Measurements from ENCODE around the gene TPST1. TPM values are rescaled to one million over a fixed set of nuclear protein-coding genes. Genes with fewer than 3 reads are reported as not detected.

Gene TPST1
- total RNA-seq, 3 donors from 2014 or later = 1.1 to 2.0 (median 1.4) TPM

- Mint-ChIP-seq H3K4me3 (no peak overlapping the region), H3K9me3 (peaks cover 5% of the 10 kb centered on the region)
Observed at GRCh38 chr7:66272321-66272720, 67.2 kb downstream of the TPST1 start.

GRCh38 chr7:66276363-66276762, 71.2 kb downstream of the TPST1 start:
- ATAC-seq = no peak

More at GRCh38 chr7:66272321-66272720, 67.2 kb downstream of the TPST1 start:
- ATAC-seq (no peak), DNase-seq (no peak)
- Mint-ChIP-seq H3K36me3 (ENCODE audit: insufficient read depth) (peaks cover 3% of the 10 kb centered on the region), H3K4me1 (ENCODE audit: low read depth) (no peaks in the 10 kb centered on the region), H3K27me3 (ENCODE audit: low read depth) (no peaks in the 10 kb centered on the region)

GRCh38 chr7:66277492-66277891, 72.4 kb downstream of the TPST1 start:
- ATAC-seq = no peak
- no peaks in the 10 kb centered on the region for H3K27me3 Mint-ChIP-seq (ENCODE audit: low read depth)

More at GRCh38 chr7:66276363-66276762, 71.2 kb downstream of the TPST1 start:
- no peaks in the 10 kb centered on the region for H3K4me1 Mint-ChIP-seq (ENCODE audit: low read depth)
- peaks cover 2% of the 10 kb centered on the region for H3K9me3 Mint-ChIP-seq
- peaks cover 5% of the 10 kb centered on the region for H3K36me3 Mint-ChIP-seq (ENCODE audit: insufficient read depth)
- DNase-seq = no peak
- H3K4me3 Mint-ChIP-seq = no peak overlapping the region
- no peaks in the 10 kb centered on the region for H3K27me3 Mint-ChIP-seq (ENCODE audit: low read depth)

GRCh38 chr7:66279912-66280311, 74.8 kb downstream of the TPST1 start:
- DNase-seq (no peak), ATAC-seq (no peak)
- Mint-ChIP-seq H3K4me3 (no peak overlapping the region), H3K36me3 (ENCODE audit: insufficient read depth) (peaks cover 3% of the 10 kb centered on the region), H3K27me3 (ENCODE audit: low read depth) (no peaks in the 10 kb centered on the region), H3K9me3 (no peaks in the 10 kb centered on the region), H3K4me1 (ENCODE audit: low read depth) (no peaks in the 10 kb centered on the region)

More at GRCh38 chr7:66277492-66277891, 72.4 kb downstream of the TPST1 start:
- Mint-ChIP-seq H3K9me3 (no peaks in the 10 kb centered on the region), H3K4me1 (ENCODE audit: low read depth) (no peaks in the 10 kb centered on the region), H3K4me3 (no peak overlapping the region), H3K36me3 (ENCODE audit: insufficient read depth) (peaks cover 3% of the 10 kb centered on the region)
- no peak for DNase-seq

- H3K4me3 Mint-ChIP-seq = no peak overlapping the region
- no peak for DNase-seq
Observed at GRCh38 chr7:66281678-66282590, 76.8 kb downstream of the TPST1 start.

GRCh38 chr7:66282591-66282935, 77.4 kb downstream of the TPST1 start:
- peaks cover 3% of the 10 kb centered on the region for H3K36me3 Mint-ChIP-seq (ENCODE audit: insufficient read depth)
- H3K4me1 Mint-ChIP-seq (ENCODE audit: low read depth) = no peaks in the 10 kb centered on the region
- H3K9me3 Mint-ChIP-seq = no peaks in the 10 kb centered on the region
- H3K27me3 Mint-ChIP-seq (ENCODE audit: low read depth) = no peaks in the 10 kb centered on the region
- no peak overlapping the region for H3K4me3 Mint-ChIP-seq
- no peak for DNase-seq
- ATAC-seq = no peak

More at GRCh38 chr7:66281678-66282590, 76.8 kb downstream of the TPST1 start:
- Mint-ChIP-seq H3K27me3 (ENCODE audit: low read depth) (no peaks in the 10 kb centered on the region), H3K9me3 (no peaks in the 10 kb centered on the region), H3K4me1 (ENCODE audit: low read depth) (no peaks in the 10 kb centered on the region), H3K36me3 (ENCODE audit: insufficient read depth) (peaks cover 3% of the 10 kb centered on the region)
- no peak for ATAC-seq

- H3K4me1 Mint-ChIP-seq (ENCODE audit: low read depth) = no peaks in the 10 kb centered on the region
- no peaks in the 10 kb centered on the region for H3K9me3 Mint-ChIP-seq
- no peak overlapping the region for H3K4me3 Mint-ChIP-seq
- ATAC-seq = peak; percentile 48 to 65
- DNase-seq = no peak
- H3K27me3 Mint-ChIP-seq (ENCODE audit: low read depth) = no peaks in the 10 kb centered on the region
- peaks cover under 1% of the 10 kb centered on the region for H3K36me3 Mint-ChIP-seq (ENCODE audit: insufficient read depth)
Observed at GRCh38 chr7:66283003-66283920, 78.1 kb downstream of the TPST1 start.

GRCh38 chr7:66296001-66296521, 90.9 kb downstream of the TPST1 start:
- no peak for DNase-seq
- Mint-ChIP-seq H3K4me3 (no peak overlapping the region), H3K27me3 (ENCODE audit: low read depth) (peaks cover 2% of the 10 kb centered on the region), H3K4me1 (ENCODE audit: low read depth) (no peaks in the 10 kb centered on the region), H3K9me3 (peaks cover 21% of the 10 kb centered on the region), H3K36me3 (ENCODE audit: insufficient read depth) (peaks cover 8% of the 10 kb centered on the region)
- no peak for ATAC-seq

- H3K4me3 Mint-ChIP-seq = no peak overlapping the region
- no peaks in the 10 kb centered on the region for H3K4me1 Mint-ChIP-seq (ENCODE audit: low read depth)
- DNase-seq = no peak
- H3K27me3 Mint-ChIP-seq (ENCODE audit: low read depth) = peaks cover 2% of the 10 kb centered on the region
- peaks cover 21% of the 10 kb centered on the region for H3K9me3 Mint-ChIP-seq
- H3K36me3 Mint-ChIP-seq (ENCODE audit: insufficient read depth) = peaks cover 8% of the 10 kb centered on the region
- ATAC-seq = no peak
Observed at GRCh38 chr7:66296557-66296956, 91.4 kb downstream of the TPST1 start.

GRCh38 chr7:66297579-66297978, 92.4 kb downstream of the TPST1 start:
- Mint-ChIP-seq H3K9me3 (peaks cover 21% of the 10 kb centered on the region), H3K4me3 (no peak overlapping the region), H3K27me3 (ENCODE audit: low read depth) (peaks cover 2% of the 10 kb centered on the region), H3K36me3 (ENCODE audit: insufficient read depth) (peaks cover 8% of the 10 kb centered on the region), H3K4me1 (ENCODE audit: low read depth) (no peaks in the 10 kb centered on the region)
- ATAC-seq (no peak), DNase-seq (no peak)

- H3K4me1 Mint-ChIP-seq (ENCODE audit: low read depth) = no peaks in the 10 kb centered on the region
Observed at GRCh38 chr7:66301249-66301648, 96.1 kb downstream of the TPST1 start.

GRCh38 chr7:66301737-66302136, 96.6 kb downstream of the TPST1 start:
- no peaks in the 10 kb centered on the region for H3K4me1 Mint-ChIP-seq (ENCODE audit: low read depth)
- ATAC-seq (no peak), DNase-seq (no peak)
- H3K27me3 Mint-ChIP-seq (ENCODE audit: low read depth) = peaks cover 2% of the 10 kb centered on the region
- peaks cover 8% of the 10 kb centered on the region for H3K36me3 Mint-ChIP-seq (ENCODE audit: insufficient read depth)
- peaks cover 21% of the 10 kb centered on the region for H3K9me3 Mint-ChIP-seq
- no peak overlapping the region for H3K4me3 Mint-ChIP-seq

More at GRCh38 chr7:66301249-66301648, 96.1 kb downstream of the TPST1 start:
- peaks cover 8% of the 10 kb centered on the region for H3K36me3 Mint-ChIP-seq (ENCODE audit: insufficient read depth)
- H3K4me3 Mint-ChIP-seq = no peak overlapping the region
- H3K9me3 Mint-ChIP-seq = peaks cover 21% of the 10 kb centered on the region
- DNase-seq (no peak), ATAC-seq (no peak)
- peaks cover 2% of the 10 kb centered on the region for H3K27me3 Mint-ChIP-seq (ENCODE audit: low read depth)

GRCh38 chr7:66303454-66304155, 98.5 kb downstream of the TPST1 start:
- DNase-seq (no peak), ATAC-seq (no peak)
- Mint-ChIP-seq H3K4me1 (ENCODE audit: low read depth) (no peaks in the 10 kb centered on the region), H3K36me3 (ENCODE audit: insufficient read depth) (peaks cover 5% of the 10 kb centered on the region), H3K9me3 (peaks cover 9% of the 10 kb centered on the region), H3K4me3 (no peak overlapping the region), H3K27me3 (ENCODE audit: low read depth) (peaks cover 2% of the 10 kb centered on the region)

- DNase-seq (no peak), ATAC-seq (no peak)
- peaks cover 3% of the 10 kb centered on the region for H3K36me3 Mint-ChIP-seq (ENCODE audit: insufficient read depth)
- H3K27me3 Mint-ChIP-seq (ENCODE audit: low read depth) = peaks cover under 1% of the 10 kb centered on the region
- no peak overlapping the region for H3K4me3 Mint-ChIP-seq
- no peaks in the 10 kb centered on the region for H3K4me1 Mint-ChIP-seq (ENCODE audit: low read depth)
- H3K9me3 Mint-ChIP-seq = peaks cover 5% of the 10 kb centered on the region
Observed at GRCh38 chr7:66304536-66304935, 99.4 kb downstream of the TPST1 start.

Measured in activated T-cell treated with anti-CD3 and anti-CD28 coated beads, Interleukin-2, amount 50 U/mL, for 4 hours (primary cell).